Effector CD8-positive, alpha-beta T cell (primary cell): ENCODE data around the gene GALNT14.

ENCODE experiments used
- DNase-seq: peaks from one replicate; lab custom pipeline; 2025; lab: John Stamatoyannopoulos, UW

GALNT14 gene

DNA sequence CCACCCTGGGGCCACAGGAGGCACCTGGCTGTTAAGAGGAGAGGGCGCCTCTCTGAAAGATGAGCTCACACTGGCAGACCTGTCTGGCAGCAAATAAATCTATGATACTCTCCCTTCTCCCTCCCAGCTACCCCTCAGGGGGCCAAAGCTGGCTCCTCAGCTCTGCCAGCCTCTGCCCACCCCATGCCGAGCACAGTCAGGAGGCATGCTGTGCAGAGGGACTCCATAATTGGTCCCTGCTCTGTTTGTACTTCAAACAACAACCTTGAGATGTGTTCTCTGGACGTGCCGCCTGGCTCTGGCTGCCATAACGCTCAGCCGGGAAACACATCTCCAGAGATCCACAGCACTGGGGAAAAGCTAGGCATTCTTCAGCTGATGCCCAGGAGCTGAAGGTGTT, 126.7 kb downstream of the GALNT14 start:
- DNase-seq, result no peak

DNA sequence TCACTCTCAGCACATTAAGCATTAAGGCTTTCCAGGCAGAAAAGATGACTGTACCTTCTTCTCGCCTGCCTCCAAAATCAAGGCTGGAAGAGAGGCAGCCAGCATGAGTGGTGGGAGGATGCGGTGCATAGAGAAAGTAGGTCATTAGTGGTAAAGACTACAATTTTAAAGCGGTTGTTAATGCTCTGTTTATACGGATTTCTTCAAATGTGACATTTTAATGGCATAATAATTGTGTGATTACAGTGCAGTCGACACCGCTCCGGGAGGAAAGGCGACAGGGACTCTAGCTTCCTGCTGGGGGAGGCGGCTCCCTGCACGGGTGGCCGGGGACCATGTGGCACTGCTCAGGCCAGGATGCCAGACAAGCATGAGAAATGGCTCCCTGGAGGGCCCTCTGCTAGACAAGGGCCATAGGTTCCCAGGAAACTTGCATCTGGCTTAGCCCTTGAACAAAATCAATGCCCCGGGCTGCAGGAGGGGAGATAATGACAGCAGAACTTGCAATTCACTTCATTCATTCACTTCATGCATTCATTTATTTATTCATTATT, 129.6 kb downstream of the GALNT14 start:
- DNase-seq, result no peak

DNA sequence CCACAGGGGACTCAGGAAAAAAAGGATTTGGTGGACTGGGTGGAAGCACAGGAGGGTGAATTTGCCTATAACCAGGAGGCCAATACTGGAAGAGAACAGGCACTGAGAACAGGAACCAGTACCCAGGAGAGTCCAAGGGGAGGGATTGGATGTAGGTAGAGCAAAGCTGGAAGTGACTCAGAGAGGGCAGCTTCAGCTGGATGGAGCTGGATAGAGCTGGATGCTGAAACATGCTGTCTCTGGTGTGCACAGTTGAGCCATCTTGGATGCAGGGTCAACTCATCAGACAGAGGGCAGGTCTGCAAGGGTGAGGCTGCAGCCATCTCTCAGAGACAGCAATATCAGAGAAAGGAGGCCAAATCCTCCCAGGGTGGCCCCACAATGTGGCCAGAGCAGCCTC, 134.0 kb downstream of the GALNT14 start:
- no peak for DNase-seq

DNA sequence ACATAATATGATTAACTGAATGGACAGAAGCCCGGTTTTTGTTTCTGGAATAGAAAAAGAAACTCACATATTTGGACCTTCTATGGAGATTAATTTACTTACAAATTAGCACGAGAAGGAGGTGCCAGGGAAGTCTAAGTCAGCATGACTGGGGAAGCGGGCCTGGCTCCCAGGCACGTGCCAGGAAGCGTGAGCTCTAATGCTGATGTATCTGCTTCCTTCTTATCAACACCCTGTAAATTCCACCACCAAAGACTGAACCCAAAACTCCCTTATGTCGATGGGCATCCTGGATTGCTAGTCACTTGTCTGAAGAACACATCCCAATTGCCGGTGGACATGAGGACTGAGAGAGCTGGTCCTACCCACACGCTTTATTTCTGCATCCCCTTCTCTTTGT, 134.5 kb downstream of the GALNT14 start:
- no peak for DNase-seq

DNA sequence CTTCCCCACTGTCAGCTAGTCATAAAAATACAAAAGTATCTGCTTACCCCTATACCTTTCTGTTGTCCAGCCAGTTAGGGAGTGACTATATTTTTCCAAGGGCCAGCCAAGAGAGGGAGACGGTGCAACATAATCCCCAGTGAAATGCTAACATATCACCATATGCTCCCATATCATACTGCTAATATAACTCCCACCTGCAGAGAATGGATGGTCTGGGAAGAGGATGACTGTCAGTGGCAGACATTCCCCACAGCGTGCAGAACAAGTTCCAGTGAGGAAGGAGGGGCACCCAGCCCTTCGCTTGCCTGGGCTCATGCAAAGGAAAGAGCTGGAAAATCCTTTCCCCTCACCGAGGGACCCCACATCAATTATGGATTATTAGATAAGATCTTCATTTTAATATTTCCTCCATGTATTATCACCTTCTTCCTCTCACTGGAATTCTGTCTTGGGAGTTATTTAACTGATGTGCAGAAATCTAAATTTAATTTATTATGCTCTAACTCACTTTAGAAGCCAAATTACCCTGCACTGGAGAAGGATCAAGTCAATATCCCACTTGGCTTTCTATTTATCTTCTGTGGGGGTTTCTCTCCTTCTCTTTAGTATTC, 135.6 kb downstream of the GALNT14 start:
- DNase-seq, result no peak

DNA sequence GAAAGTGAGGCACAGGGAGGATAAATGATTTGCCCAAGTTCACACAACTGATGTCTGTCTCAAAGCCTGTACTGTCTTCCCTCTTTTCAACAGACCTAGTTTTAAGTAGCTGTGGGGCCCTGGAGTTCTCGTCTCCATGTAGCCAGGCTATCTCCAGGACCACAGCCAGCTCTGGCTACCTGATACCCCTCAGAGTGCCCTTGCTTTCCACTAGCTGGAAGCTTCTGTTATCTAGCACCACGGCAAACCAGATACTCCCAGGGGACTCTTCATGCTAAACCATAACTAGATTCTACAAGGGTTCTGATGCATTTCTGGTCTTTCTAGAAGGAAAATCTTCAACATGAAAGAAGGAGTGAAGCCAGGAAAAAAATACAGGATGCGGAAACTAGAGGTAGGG, 137.3 kb downstream of the GALNT14 start:
- no peak for DNase-seq

DNA sequence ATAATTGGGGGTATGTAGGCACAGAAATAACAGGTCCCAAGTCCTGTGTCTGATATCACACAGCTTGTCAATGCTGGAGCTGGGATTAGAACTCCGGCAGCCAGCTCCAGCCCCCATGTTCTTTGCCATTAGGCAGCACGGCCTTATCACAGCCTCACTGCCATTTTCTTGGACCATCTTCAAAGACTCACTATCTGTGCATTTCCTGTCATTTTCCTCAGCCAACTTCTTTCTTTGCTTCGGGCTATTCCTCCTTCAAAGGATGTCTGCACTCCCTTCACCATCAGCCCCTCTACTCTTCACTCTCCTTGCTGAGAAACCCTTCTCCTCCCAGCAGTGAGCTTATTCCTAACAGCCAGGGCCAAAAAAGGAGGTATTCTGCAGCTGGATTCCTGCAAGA, 139.6 kb downstream of the GALNT14 start:
- no peak for DNase-seq

DNA sequence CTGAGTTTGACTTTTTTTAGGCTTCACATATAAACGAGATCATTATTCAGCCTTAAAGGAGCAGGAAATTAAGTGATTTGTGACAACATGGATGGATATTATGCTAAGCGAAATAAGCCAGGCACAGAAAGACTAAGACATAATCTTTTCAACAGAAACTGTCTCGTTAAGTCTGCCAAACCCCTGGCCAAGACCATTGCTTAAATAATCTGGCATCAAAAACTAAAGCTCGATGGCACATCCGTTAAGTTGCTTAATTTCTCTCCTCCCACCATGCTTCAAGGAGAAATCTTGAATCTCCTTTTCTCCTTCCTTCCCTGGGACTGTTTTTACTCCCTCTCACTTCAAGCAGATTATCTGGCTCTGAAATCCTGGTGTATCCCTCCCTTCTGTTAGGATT, 140.3 kb downstream of the GALNT14 start:
- DNase-seq, result no peak

DNA sequence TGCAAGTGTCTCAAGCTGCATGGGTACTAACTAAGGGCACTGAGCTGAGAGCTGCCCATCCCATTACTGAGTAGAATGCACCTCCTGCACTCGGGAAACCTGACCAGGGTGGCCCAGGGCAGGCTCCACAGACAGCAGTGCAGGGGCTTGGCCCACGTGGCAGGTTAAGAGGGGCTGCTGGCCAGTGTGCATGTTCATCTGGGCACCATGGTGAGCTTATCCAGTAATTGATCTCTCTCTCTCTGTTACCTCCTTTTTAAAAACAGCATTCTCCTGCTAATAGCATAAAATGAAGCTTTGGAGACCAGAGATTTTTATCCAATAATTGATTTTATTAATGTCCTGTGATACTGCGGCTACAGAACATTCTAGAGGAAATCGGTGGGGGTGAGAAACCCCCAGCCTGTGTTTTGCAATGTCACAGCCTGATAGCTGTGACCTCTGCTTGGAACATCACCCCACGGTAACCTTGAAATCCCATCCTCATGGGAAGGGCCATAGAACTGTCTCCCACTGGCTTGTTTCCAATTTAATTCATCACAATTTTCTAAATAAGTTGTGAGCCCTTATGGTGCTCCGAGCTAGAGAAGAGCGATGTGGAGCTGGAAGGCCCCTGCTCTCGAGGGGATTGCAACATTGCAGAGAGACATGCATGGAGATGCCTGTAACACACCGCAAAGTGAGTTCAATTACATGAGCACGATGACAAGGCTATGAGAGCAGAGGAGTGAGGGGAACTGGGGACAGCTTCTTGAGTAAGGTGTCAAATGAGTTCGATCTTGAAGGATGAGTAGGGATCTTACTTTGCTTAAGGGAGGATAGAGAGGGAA, 143.8 kb downstream of the GALNT14 start:
- no peak for DNase-seq

DNA sequence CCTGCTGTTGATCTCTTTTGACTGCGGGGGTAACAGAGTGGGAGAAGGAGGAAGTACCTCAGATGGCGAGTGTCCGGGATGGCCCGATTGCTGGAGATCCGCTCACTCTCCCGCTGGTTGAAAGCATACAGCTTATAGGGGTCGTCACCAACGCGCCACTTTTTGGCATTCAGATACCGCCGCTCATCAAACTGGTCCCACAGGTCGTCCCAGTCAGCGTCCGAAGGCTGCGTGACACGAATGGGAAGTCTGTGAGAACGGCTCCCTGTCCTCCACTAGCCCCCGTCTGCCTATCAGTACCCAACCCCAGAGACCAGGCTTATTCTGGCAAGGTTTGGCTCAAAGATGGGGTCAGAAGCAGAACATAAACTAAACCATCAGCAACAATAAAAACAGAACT, 145.5 kb downstream of the GALNT14 start:
- no peak for DNase-seq

DNA sequence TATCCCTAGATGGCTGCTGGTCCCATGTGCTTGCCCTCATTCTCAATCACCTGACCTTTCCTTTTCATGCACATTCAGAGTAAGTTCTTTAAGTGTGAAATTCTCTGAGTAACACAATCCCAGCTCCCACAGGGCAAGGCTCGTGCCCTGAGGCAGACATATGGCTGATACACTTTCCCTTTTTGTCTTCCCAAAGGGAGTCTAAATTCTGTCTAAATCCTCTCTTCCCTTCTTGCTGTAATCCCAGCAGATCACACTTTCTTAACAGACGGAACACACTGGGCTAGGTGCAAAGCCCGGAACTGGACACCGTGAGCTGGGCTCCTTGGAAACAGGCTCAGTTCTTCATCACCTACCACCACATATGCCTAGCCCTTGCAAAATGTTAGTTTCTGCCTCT, 147.6 kb downstream of the GALNT14 start:
- no peak for DNase-seq

DNA sequence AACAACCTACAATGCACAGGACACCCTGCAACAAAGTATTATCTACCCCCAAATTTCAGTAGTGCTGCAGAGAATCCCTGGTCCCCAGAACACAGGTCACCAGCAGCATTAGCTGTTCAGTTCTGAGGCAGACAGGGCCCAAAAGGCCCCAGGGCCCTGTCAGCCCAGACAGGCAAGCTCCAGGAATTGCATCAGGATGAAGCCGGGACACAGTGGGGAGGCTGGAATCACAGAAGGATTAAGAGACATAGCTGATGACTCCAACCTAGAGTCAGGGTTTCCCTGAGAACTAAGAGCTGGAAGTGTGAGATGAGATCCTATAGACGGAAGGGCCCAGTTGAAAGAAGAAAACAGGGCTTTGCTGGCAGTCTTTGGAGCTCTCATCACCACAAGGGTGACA, 148.1 kb downstream of the GALNT14 start:
- no peak for DNase-seq

DNA sequence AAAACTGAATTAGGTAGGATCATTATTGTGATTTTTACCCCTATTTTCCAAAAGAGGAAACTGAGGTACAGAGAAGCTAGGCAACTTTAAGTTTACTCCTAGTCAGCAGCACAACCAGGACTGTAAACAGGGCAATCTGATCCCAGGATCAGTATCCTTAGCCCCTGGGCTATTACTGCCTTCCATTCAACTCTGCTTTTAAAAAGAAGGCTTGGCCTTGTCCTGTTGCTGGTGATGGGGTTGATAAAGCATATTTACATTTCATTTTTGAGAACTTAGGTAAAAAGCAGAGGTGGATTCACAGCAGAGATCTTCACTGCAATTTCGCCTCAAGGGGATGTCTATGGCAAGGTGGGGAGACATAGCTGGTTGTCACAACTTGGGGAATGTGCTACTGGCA, 148.5 kb downstream of the GALNT14 start:
- DNase-seq, result no peak

DNA sequence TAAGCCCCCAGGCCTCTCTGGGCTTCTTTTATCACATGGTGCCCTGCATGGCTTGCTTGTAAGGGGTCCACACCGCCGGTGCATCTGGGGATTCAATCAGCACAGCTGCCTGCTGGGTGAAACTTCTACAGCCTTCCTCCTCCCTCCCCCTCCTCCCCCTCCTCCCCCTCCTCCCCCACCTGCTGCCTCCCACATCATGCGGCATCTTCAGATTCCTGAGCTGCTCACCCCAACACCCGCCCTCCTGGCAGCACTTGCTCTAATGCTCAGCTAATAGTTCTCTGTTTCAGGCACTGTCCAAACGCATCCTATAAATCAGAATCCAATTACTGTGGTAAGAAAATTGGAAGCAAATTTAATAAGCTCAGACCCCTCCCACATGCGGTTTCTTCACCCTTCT, 150.7 kb downstream of the GALNT14 start:
- no peak for DNase-seq

DNA sequence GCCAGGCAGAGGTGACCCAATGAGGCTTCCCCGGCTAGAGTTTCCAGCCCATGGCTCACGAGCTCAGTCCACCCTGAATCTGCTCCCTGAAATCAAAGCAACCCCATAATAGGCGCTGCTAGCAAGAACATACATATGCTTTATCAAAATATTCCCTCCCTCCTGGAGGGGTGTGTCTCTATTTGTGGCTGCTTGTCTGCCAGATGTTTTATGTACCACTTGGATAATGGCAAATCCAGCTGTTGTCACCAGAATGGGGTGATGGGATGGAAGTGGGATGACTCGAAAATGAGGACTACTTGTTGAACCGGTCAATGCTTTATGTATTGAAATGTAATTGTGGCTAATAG, 152.0 kb downstream of the GALNT14 start:
- no peak for DNase-seq

DNA sequence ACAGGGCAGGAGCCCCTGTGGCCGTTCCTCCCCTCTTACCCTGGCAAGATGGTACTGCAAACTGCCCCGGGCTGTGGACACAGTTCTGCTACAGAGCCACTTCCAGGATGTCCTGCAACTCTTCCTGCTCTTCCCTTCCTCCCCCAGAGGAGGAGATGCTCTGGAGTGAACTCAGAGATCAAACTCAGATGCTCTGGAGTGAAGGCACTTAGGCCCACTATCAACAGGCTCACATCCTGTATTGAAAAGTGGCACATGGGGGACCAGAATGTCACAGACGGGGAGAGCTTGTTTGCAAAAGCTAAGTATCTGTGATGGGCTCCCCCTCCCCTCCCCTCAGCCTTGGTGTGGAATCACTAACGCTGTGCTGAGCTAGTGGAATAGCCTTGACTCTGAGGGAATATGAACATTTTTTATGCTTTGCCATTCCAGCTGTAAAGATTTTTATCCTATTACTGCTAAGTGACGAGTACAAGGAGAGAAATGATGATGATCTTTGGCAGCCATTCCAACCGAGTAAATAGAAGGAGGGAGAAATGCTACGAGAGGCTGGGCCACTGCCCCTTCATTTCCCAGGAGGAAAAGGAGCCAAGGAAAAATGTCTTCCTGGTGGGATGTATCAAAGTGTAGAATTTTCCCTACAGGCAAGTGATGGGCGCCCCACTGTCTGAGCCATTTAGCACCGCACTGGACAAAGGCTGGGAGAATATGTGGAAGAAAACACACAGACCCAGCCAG, 152.6 kb downstream of the GALNT14 start:
- DNase-seq, result no peak

DNA sequence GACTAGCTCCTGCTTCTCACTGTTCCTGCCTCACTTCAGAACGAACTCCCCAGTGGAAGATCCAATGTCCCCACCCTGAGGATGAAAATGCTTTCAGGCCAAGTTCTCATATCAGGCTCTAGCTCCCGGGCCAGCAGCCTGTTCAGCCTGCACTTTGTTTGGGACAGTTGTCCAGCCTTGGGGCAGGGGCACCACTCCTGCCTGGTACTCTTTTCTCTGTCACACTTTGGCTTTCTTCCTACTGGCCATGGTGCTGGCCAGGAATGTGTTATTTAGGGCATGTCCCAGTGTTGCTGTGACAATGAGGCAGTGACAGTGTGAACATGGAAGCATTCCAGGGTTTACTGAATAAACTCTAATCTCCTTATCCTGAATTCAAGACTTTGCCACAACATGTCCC, 154.1 kb downstream of the GALNT14 start:
- DNase-seq, result no peak

DNA sequence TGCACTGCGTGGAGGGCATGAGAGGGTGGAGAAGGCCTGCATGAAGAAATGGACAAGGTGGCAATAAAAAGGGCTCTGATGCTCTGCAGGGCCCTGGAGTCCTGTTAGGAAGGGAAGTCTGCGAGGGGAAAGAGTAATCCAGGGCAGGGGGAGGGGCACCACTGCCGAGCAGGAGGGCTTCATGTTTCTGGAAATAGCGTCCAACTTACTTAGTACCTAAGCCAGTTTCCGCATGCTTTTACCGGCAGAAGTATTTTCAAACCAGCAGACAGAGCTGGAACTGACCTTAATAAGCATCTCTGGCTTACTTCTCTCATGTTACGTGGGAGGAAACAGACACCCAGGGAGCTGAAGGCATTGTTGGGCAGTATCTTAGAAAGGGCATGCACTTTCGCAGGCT, 156.7 kb downstream of the GALNT14 start:
- no peak for DNase-seq

DNA sequence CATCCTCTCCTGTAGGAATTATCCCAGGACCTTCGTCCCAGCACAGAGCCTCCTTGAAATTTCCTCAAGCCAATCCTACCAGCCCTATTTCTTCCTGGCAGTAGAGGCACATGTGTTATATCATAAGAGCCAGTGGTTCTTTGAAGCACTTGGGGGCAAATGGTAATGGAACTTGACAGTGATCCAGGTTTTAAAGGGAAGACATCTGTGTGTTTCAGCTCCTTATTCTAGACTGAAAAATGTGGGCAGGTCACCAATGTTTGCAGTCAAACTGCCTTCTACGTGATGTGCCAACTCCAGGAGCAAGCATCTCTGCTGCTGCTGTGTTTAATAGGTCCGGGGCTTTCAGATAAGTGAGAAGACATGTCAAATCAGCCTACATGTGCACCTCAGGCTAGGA, 157.1 kb downstream of the GALNT14 start:
- no peak for DNase-seq

DNA sequence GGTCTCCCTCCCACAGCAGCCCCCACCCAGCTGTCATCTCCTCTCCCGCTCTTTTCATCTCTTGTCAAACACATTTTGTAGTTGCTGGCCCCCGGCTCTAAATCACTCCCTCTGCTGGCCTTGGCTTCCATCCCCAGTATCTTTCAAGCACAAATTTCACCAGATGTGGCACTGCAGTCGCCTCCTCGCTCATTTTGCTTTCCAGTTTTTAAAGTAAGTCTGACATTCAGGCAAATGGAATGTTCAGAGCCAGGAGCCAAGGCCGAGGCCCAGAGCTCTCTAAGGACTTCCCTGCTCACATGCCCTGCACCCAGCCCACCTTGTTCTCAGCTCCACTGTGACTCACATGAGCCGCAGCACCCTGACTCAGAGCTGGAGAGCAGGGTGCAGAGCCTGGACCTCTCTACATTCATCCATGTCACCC, 158.4 kb downstream of the GALNT14 start:
- no peak for DNase-seq

DNA sequence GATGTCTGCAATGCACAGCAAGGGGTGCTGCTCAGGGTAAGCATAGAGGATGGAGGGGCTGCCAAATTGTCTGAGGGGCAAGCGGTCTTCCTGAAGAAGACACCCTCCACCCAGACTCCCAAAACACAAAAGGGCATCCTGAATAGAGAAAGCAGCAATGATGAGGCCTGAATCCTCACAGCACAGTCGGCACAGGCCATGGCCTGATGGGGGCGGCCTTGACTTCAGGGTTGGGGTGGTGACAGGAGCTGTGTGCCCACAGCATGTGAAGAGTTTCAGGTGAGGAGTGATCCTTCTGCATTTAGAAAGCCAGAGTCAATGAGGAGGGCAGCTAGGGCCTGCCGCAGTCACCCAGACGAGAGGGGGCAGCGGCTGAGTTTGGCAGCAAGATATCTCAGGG, 159.4 kb downstream of the GALNT14 start:
- no peak for DNase-seq

DNA sequence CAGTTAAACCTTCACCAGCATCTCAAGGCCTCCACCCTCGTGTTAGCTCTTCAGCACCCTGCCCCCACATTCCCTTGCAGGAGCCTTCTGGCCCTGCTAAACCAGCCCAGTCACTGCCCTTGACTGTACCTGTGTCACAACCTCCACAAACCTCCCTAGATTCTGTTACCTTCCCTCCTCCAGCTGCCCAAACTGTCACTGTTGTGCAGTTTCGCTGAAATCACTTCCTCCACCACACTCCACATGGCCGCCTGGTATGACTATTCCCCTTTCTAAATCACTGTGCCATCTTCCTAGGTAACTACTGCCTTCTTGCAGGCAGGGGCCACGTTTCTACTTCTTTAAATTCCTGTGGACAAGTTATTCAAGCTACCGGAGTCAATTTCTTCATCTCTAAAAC, 160.2 kb downstream of the GALNT14 start:
- no peak for DNase-seq

DNA sequence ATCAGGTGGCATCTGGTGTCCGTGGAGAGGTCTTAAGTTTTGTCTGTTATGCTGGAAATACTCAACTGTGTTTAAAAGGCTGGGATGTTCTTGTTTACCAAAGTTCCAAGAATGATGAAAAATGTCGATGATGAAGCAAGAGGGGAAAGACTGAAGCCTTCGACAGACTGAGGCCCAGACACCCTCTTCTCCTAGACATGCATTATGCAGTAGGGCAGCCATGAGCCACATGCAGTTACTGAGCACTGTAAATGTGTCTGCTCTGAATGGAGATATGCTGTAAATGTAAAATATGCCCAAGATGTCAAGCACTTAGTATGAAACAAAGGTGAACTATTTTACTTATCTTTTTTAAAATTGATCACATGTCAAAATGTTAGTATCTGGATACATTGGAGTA, 163.1 kb downstream of the GALNT14 start:
- DNase-seq, result no peak
